Colonic mucosa (tissue), 4 donors: Measurements from ENCODE around the gene NELL2. TPM values are rescaled to one million over a fixed set of nuclear protein-coding genes. Genes with fewer than 3 reads are reported as not detected.

Source experiments
- DNase-seq: peaks from one replicate; pipeline ENCODE4 v3.0.0-alpha.2; 2020
- H3K27ac ChIP-seq: fragments of 200-600 bp; one replicate; pipeline ENCODE4 v1.8.0; 2021
- H3K27me3 ChIP-seq: fragments of 200-600 bp; one replicate; pipeline ENCODE4 v1.8.0; 2021
- H3K36me3 ChIP-seq: fragments of 200-600 bp; one replicate; pipeline ENCODE4 v1.8.0; 2021
- H3K4me1 ChIP-seq: fragments of 200-600 bp; one replicate; pipeline ENCODE4 v1.8.0; 2021; ENCODE audit warnings: mild to moderate bottlenecking
- H3K4me3 ChIP-seq: fragments of 200-600 bp; one replicate; pipeline ENCODE4 v1.8.0; 2021
- H3K9ac ChIP-seq, 2 donors: one replicate each; pipeline ENCODE4 v1.7.0; 2013; ENCODE audit warnings: control low read depth in 2 of 2, low read depth in 2 of 2, low read length in 2 of 2
- H3K9me3 ChIP-seq: fragments of 200-600 bp; one replicate; pipeline ENCODE4 v1.8.0; 2021
- CTCF ChIP-seq: fragments of 200-600 bp; IDR thresholded peaks from one replicate; pipeline ENCODE4 v1.8.0; 2022; ENCODE audit warnings: antibody characterized with exemption, mild to moderate bottlenecking
- intact Hi-C: fragments of 100-400 bp; cut with DNase I; formaldehyde crosslinking; loops from one replicate; pipeline ENCODE4 v1.14.1; 2022
- total RNA-seq, 2 donors: library from RNA; stranded (reverse); fragmentation: NEBNext Ultra II Directional in 1 of 2; extraction: Animal tissue kit (Norgen Biotek cat#: 25700) in 1 of 2; gene quantifications; one replicate each; pipeline ENCODE4 v1.2.1, GENCODE V29; 2021
- donor health status: healthy.
- donor health status: DM: no; HTN: no; CAD: no.
- donor health status: DM: no; HTN: no; CAD: no.

NELL2 gene
- total RNA-seq, 2 donors from 2014 or later: 2.1 to 3.0 TPM

GRCh38 chr12:44558340-44559100 lies 317.6 kb downstream of the NELL2 start:
- no peak overlapping the region for H3K27ac ChIP-seq
- H3K4me1 ChIP-seq: no peaks in the 10 kb centered on the region
- H3K9ac ChIP-seq: no peak overlapping the region
- intact Hi-C loops: no loop called here
- no peak for DNase-seq
- H3K9me3 ChIP-seq: no peaks in the 10 kb centered on the region
- H3K36me3 ChIP-seq: no peaks in the 10 kb centered on the region
- no peak overlapping the region for H3K4me3 ChIP-seq
- no peaks in the 10 kb centered on the region for H3K27me3 ChIP-seq
- TF ChIP-seq CTCF: no peak

- Histone ChIP-seq H3K4me1 (no peaks in the 10 kb centered on the region), H3K27me3 (no peaks in the 10 kb centered on the region), H3K9me3 (no peaks in the 10 kb centered on the region), H3K4me3 (no peak overlapping the region), H3K9ac (no peak overlapping the region), H3K27ac (no peak overlapping the region), H3K36me3 (no peaks in the 10 kb centered on the region)
- DNase-seq: no peak
- TF ChIP-seq CTCF: no peak
- intact Hi-C loops: no loop called here
These were observed 320.7 kb downstream of the NELL2 start for GRCh38 chr12:44555454-44555853.

- Histone ChIP-seq H3K9ac (no peak overlapping the region), H3K27me3 (no peaks in the 10 kb centered on the region), H3K36me3 (no peaks in the 10 kb centered on the region), H3K27ac (no peak overlapping the region), H3K9me3 (no peaks in the 10 kb centered on the region), H3K4me1 (no peaks in the 10 kb centered on the region), H3K4me3 (no peak overlapping the region)
- DNase-seq: no peak
- TF ChIP-seq CTCF: no peak
- intact Hi-C loops: no loop called here
These were observed 324.5 kb downstream of the NELL2 start for GRCh38 chr12:44551631-44552030.

- intact Hi-C loops: no loop called here
- H3K4me1 ChIP-seq: no peaks in the 10 kb centered on the region
- no peak overlapping the region for H3K9ac ChIP-seq
- no peaks in the 10 kb centered on the region for H3K36me3 ChIP-seq
- DNase-seq: no peak
- no peak overlapping the region for H3K4me3 ChIP-seq
- no peak for TF ChIP-seq CTCF
- H3K27me3 ChIP-seq: no peaks in the 10 kb centered on the region
- H3K27ac ChIP-seq: no peak overlapping the region
- H3K9me3 ChIP-seq: no peaks in the 10 kb centered on the region
These were observed 325.7 kb downstream of the NELL2 start for GRCh38 chr12:44550377-44550776.

- no peak for DNase-seq
- no peak overlapping the region for H3K27ac ChIP-seq
- no peaks in the 10 kb centered on the region for H3K4me1 ChIP-seq
- H3K9me3 ChIP-seq: no peaks in the 10 kb centered on the region
- intact Hi-C loops: no loop called here
- no peak overlapping the region for H3K4me3 ChIP-seq
- TF ChIP-seq CTCF: no peak
- no peaks in the 10 kb centered on the region for H3K36me3 ChIP-seq
- no peaks in the 10 kb centered on the region for H3K27me3 ChIP-seq
- no peak overlapping the region for H3K9ac ChIP-seq
These were observed 330.1 kb downstream of the NELL2 start for GRCh38 chr12:44546060-44546459.
